H1 (cell line): Measurements from ENCODE around the gene APPL2.

Experiments used
- ATF2 ChIP-seq: IDR thresholded peaks from 2 replicates; pipeline ENCODE4 v1.6.1; 2012; ENCODE audit warnings: low read length, inconsistent platforms
- EZH2 ChIP-seq: fragments of 200-600 bp; sonication (generic); IDR thresholded peaks from 2 replicates; pipeline ENCODE4 v1.7.1; 2012; ENCODE audit warnings: low read depth, mild to moderate bottlenecking, moderate library complexity, low read length, inconsistent platforms; ENCODE audit not compliant: severe bottlenecking
- HDAC2 ChIP-seq, 2 experiments: fragments of 300-600 bp in 1 of 2; sonication (generic) in 1 of 2; IDR thresholded peaks; 2 replicates each; pipeline ENCODE4 v1.6.1; 2011 to 2012; ENCODE audit warnings: low read depth in 2 of 2, low read length in 2 of 2, mild to moderate bottlenecking in 2 of 2, moderate library complexity in 2 of 2, borderline replicate concordance in 1 of 2, inconsistent platforms in 1 of 2
- MAFK ChIP-seq: IDR thresholded peaks from 2 replicates; pipeline ENCODE4 v1.6.1; 2012; ENCODE audit warnings: low read depth, mild to moderate bottlenecking, improper control_type of control experiment, low read length
- TAF1 ChIP-seq: IDR thresholded peaks from 2 replicates; pipeline ENCODE4 v1.6.1; 2011; ENCODE audit warnings: mild to moderate bottlenecking, low read depth, low read length
- TF ChIP-seq, protein P1 (sequence below): IDR thresholded peaks from 2 replicates; pipeline ENCODE4 v1.6.1; 2012; ENCODE audit warnings: inconsistent platforms

- TF ChIP-seq EZH2 (no peak), HDAC2 (IDR thresholded peaks at IDR 0.05; ENCODE audit: borderline replicate concordance in 1 of 2, low read depth in 2 of 2, low read length in 2 of 2) (no peak), MAFK (no peak), ATF2 (no peak), TAF1 (no peak)
- TF ChIP-seq, protein P1, sequence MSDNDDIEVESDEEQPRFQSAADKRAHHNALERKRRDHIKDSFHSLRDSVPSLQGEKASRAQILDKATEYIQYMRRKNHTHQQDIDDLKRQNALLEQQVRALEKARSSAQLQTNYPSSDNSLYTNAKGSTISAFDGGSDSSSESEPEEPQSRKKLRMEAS: no peak
Observed at GRCh38 chr12:105228966-105229365, 7.0 kb downstream of the APPL2 start.
